Superior temporal gyrus (tissue), 1 donor: Measurements from ENCODE around the gene TTLL10.
"Not testable (repeated sequence)": the region's sequence is repeated elsewhere in the genome, so short reads cannot be mapped to it uniquely, and the experiment has no call there.

Experiments used
- DNase-seq: peaks from one replicate; pipeline ENCODE4 v3.0.0-alpha.2; 2016; ENCODE audit errors: extremely low spot score

Gene TTLL10

GRCh38 chr1:1141244-1141910, 32.3 kb upstream of the TTLL10 start:
- no peak for DNase-seq

- no peak for DNase-seq
Observed at GRCh38 chr1:1141911-1142250, 31.8 kb upstream of the TTLL10 start.

GRCh38 chr1:1142352-1142751, 31.3 kb upstream of the TTLL10 start:
- DNase-seq, result not testable (repeated sequence)

- no peak for DNase-seq
Observed at GRCh38 chr1:1142844-1143243, 30.8 kb upstream of the TTLL10 start.

GRCh38 chr1:1143636-1144035, 30.0 kb upstream of the TTLL10 start:
- no peak for DNase-seq

- no peak for DNase-seq
Observed at GRCh38 chr1:1144122-1144842, 29.4 kb upstream of the TTLL10 start.

GRCh38 chr1:1144843-1145546, 28.7 kb upstream of the TTLL10 start:
- no peak for DNase-seq

GRCh38 chr1:1145547-1145914, 28.1 kb upstream of the TTLL10 start:
- no peak for DNase-seq

- no peak for DNase-seq
Observed at GRCh38 chr1:1146026-1146425, 27.7 kb upstream of the TTLL10 start.

- DNase-seq, result no peak
Observed at GRCh38 chr1:1146596-1146995, 27.1 kb upstream of the TTLL10 start.

- no peak for DNase-seq
Observed at GRCh38 chr1:1148061-1148460, 25.6 kb upstream of the TTLL10 start.

GRCh38 chr1:1148569-1148968, 25.1 kb upstream of the TTLL10 start:
- DNase-seq, result no peak

GRCh38 chr1:1149416-1149815, 24.3 kb upstream of the TTLL10 start:
- DNase-seq, result no peak

GRCh38 chr1:1150100-1150499, 23.6 kb upstream of the TTLL10 start:
- DNase-seq, result no peak

- no peak for DNase-seq
Observed at GRCh38 chr1:1151306-1151705, 22.4 kb upstream of the TTLL10 start.

- not testable (repeated sequence) for DNase-seq
Observed at GRCh38 chr1:1152431-1152830, 21.2 kb upstream of the TTLL10 start.

GRCh38 chr1:1153215-1153614, 20.5 kb upstream of the TTLL10 start:
- DNase-seq, result not testable (repeated sequence)

- no peak for DNase-seq
Observed at GRCh38 chr1:1153874-1154273, 19.8 kb upstream of the TTLL10 start.

- no peak for DNase-seq
Observed at GRCh38 chr1:1155258-1155657, 18.4 kb upstream of the TTLL10 start.

GRCh38 chr1:1156140-1157032, 17.3 kb upstream of the TTLL10 start:
- DNase-seq, result no peak

- no peak for DNase-seq
Observed at GRCh38 chr1:1157033-1157365, 16.7 kb upstream of the TTLL10 start.

- peak; percentile 57 for DNase-seq
Observed at GRCh38 chr1:1157426-1157913, 16.2 kb upstream of the TTLL10 start.
